Psoas muscle (tissue), 8 donors: ENCODE measurements around the gene EEF1A2. TPM values are rescaled to one million over a fixed set of nuclear protein-coding genes. Genes with fewer than 3 reads are reported as not detected.
A peak's percentile ranks its signal among the peaks of the same experiment; 100 is the strongest.

ENCODE experiments used
- ATAC-seq, 4 donors: fragments of 200-7000 bp; cut with Tn5 transposase; one replicate each; pipeline ENCODE4 v1.9.1; 2020; ENCODE audit warnings: moderate library complexity in 3 of 4, mild to moderate bottlenecking in 2 of 4
- DNase-seq, 2 donors: peaks; one replicate each; pipeline ENCODE4 v3.0.0-alpha.2; 2020
- H3K27ac ChIP-seq: fragments of 200-600 bp; one replicate; pipeline ENCODE4 v1.8.0; 2022
- H3K27me3 ChIP-seq, 3 donors: fragments of 200-600 bp in 1 of 3; one replicate each; pipeline versions ENCODE4 v1.6.1 to v1.8.0; 2013 to 2022; ENCODE audit warnings: low read length in 2 of 3, mild to moderate bottlenecking in 2 of 3, moderate library complexity in 1 of 3; ENCODE audit not compliant: insufficient read depth in 3 of 3
- H3K36me3 ChIP-seq, 2 donors: fragments of 200-600 bp in 1 of 2; one replicate each; pipeline versions ENCODE4 v1.6.1 to v1.8.0; 2013 to 2022; ENCODE audit warnings: low read depth in 1 of 2, mild to moderate bottlenecking in 1 of 2, moderate library complexity in 1 of 2; ENCODE audit not compliant: insufficient read depth in 1 of 2
- H3K4me1 ChIP-seq: fragments of 200-600 bp; one replicate; pipeline ENCODE4 v1.8.0; 2022
- H3K4me3 ChIP-seq: fragments of 200-600 bp; one replicate; pipeline ENCODE4 v1.8.0; 2022; ENCODE audit warnings: mild to moderate bottlenecking
- H3K9me3 ChIP-seq: fragments of 200-600 bp; one replicate; pipeline ENCODE4 v1.8.0; 2022
- WGBS, 3 donors: extraction: QIAGEN DNeasy Blood & Tissue Kit; methylation state at CpG; one replicate each; pipeline versions ENCODE4 v1.1.6 to v1.1.7; 2013; 5-methylcytosine and 5-hydroxymethylcytosine counted together
- intact Hi-C, 2 donors: fragments of 100-400 bp; cut with DNase I; formaldehyde crosslinking; loops; one replicate each; pipeline versions ENCODE4 v1.11.0 to v1.14.2; 2022
- polyA plus RNA-seq, 3 donors: library from polyadenylated mRNA; stranded (reverse); fragments of 200-250 nt; gene quantifications; one replicate each; pipeline ENCODE4 v1.2.3, GENCODE V29; 2013
- total RNA-seq, 4 donors: library from RNA; stranded (reverse); fragmentation: NEBNext Ultra II Directional in 2 of 4; extraction: Animal tissue kit (Norgen Biotek cat#: 25700) in 2 of 4; gene quantifications; one replicate each; pipeline versions ENCODE4 v1.2.1 to v1.2.4, GENCODE V29; 2021 to 2023
- TF ChIP-seq, protein P1 (sequence below): fragments of 200-600 bp; IDR thresholded peaks from one replicate; pipeline ENCODE4 v1.8.0; 2022; ENCODE audit warnings: antibody characterized with exemption
- donor health status: healthy with polysubstance abuse.
- donor health status: DM: no; HTN: no; CAD: no; lungs with moderate emphysema.
- donor health status: Bipolar disorder and iron deficiency.
- donor health status: healthy.
- donor health status: DM: yes; HTN: yes; CAD: no.
- donor health status: DM: no; HTN: no; CAD: no.
- donor health status: DM: no; HTN: no; CAD: no.
- donor health status: DM: yes; HTN: yes; CAD: no.

The EEF1A2 gene
- total and polyA plus RNA-seq, 7 donors = 952 to 2,126 (median 1,898) TPM

DNA sequence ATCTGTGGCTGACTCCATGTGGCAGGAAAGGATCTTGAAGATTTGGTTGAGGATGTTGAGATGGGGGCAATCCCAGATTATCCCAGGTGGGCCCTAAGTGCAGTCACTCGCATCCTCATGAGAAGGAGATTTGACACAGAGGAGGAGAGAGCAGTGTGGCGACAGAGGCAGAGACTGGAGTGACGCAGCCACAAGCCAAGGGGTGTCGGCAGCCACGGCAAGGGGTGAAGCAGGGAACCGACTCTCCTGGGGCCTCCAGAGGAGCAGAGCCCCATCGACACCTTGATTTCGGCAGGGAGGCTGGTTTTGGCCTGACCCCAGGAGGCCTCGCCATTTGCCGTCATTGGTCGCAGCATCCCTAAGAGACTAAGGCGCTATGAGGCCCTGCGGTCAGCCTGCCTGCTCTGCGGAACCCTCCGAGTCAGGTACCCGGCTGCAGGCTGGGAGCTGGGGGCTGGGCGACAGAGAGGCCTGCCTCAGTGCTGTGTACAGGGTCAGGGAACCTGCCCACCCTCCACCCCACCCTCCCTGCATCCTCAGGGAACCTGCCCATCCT lies 12.5 kb downstream of the EEF1A2 start:
- intact Hi-C loops = no loop called here
- no peak overlapping the region for H3K27ac ChIP-seq
- no peaks in the 10 kb centered on the region for H3K9me3 ChIP-seq
- peaks cover 0 to 37% of the 10 kb centered on the region in 2 donors for H3K36me3 ChIP-seq
- 72 to 84% (median 74%) methylated on average over 16 to 17 of the region's 17 CpGs for WGBS, 3 donors
- H3K4me1 ChIP-seq = no peaks in the 10 kb centered on the region
- H3K4me3 ChIP-seq = no peak overlapping the region
- peaks cover 0 to 4% (median 0%) of the 10 kb centered on the region in 3 donors for H3K27me3 ChIP-seq
- peak in 1 of 4 donors; percentile 2 for ATAC-seq
- DNase-seq = no peak
- TF ChIP-seq, protein P1, sequence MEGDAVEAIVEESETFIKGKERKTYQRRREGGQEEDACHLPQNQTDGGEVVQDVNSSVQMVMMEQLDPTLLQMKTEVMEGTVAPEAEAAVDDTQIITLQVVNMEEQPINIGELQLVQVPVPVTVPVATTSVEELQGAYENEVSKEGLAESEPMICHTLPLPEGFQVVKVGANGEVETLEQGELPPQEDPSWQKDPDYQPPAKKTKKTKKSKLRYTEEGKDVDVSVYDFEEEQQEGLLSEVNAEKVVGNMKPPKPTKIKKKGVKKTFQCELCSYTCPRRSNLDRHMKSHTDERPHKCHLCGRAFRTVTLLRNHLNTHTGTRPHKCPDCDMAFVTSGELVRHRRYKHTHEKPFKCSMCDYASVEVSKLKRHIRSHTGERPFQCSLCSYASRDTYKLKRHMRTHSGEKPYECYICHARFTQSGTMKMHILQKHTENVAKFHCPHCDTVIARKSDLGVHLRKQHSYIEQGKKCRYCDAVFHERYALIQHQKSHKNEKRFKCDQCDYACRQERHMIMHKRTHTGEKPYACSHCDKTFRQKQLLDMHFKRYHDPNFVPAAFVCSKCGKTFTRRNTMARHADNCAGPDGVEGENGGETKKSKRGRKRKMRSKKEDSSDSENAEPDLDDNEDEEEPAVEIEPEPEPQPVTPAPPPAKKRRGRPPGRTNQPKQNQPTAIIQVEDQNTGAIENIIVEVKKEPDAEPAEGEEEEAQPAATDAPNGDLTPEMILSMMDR = no peak

DNA sequence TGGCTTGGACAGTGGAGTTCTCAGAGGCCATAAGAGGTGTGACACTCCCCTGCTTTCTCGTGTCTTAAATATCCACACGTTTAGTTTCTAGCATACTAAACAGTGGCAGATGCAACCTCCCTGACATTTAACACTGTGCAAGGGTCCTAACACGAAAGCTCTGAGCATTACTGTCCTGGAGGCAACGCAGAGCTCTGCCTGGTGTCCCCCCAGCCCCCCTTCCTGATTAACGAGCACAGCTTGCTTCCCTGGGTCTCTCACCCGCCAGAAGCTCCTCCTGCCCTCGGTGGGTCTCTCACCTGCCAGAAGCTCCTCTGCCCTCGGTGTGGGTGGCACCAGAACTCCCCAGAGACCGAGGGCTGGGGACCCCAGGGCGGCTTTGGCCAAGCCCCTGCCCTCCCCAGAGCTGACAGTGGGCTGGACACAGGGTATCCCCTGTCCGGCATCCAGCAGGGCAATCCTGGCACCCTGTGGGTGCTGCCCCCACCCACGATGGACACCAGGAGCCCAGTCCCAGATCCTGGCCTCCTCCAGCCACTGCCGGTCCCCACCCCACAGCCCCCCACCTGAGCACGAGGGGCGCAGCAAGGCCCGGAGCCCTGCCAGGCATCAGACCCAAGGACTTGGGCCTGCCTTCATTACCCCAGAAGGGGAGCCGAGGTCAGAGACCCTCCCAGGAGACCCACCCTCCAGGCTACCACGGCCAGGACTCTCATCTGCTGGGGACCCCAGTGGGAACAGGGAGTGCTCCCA lies 14.1 kb downstream of the EEF1A2 start:
- H3K4me1 ChIP-seq = no peaks in the 10 kb centered on the region
- 37 to 50% (median 41%) methylated on average over 11 to 18 of the region's 18 CpGs for WGBS, 3 donors
- TF ChIP-seq, protein P1 = no peak
- intact Hi-C loops = no loop called here
- peaks cover 0 to 17% (median 0%) of the 10 kb centered on the region in 3 donors for H3K27me3 ChIP-seq
- H3K4me3 ChIP-seq = no peak overlapping the region
- DNase-seq (peak in 1 of 2 donors; percentile 61), ATAC-seq (peak; percentile 0 to 26 (median 18))
- no peak overlapping the region for H3K27ac ChIP-seq
- H3K36me3 ChIP-seq = peaks cover 0 to 22% of the 10 kb centered on the region in 2 donors
- no peaks in the 10 kb centered on the region for H3K9me3 ChIP-seq

DNA sequence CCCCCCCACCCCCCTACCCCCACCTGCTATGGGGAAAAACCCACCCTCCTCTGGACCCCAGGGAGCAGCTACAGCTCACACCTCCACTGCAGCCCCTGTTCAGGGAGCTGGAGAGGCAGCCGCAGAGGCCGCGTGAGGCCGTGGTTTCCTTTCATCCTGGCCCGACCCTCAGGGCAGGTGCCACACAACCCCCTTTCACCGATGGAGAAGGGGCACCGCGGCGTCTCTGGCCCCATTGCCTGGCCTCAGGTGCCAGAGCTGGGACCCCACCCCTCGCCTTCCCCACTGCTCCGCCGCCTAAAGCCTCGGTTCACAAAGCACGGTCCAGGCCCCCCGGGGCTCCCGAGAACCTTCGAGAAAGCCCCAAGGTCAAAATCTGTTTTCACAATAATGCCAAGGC lies 14.6 kb downstream of the EEF1A2 start:
- ATAC-seq (peak in 3 of 4 donors; percentile 1 to 13 (median 13)), DNase-seq (peak in 1 of 2 donors; percentile 57)
- TF ChIP-seq, protein P1 = no peak
- Histone ChIP-seq H3K4me1 (no peaks in the 10 kb centered on the region), H3K9me3 (no peaks in the 10 kb centered on the region), H3K27ac (no peak overlapping the region), H3K4me3 (no peak overlapping the region), H3K36me3 (peaks cover 0 to 16% of the 10 kb centered on the region in 2 donors), H3K27me3 (peaks cover 0 to 22% (median 0%) of the 10 kb centered on the region in 3 donors)
- intact Hi-C loops = no loop called here
- WGBS, 3 donors = 41 to 56% (median 47%) methylated on average over 17 of the region's 17 CpGs

DNA sequence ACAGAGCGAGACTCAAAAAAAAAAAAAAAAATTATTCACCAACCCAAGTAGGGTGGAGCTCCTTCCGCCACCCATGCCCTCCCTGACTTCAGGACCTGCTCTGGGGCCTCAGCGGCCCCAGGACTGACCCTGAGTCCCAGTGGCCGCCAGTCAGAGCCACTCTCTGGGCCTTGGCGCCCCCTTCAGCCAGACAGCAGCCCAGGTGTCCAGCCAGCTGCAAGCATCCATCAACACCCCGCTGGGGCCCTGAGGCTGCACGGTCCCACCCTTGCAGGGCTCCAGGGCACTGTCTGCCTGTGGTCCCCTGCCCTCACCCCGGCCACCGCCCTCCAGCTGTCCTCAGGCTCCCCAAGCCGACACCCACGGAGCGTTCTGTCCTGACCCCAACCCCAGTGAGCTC lies 15.0 kb downstream of the EEF1A2 start:
- no peaks in the 10 kb centered on the region for H3K4me1 ChIP-seq
- H3K27me3 ChIP-seq = peaks cover 0 to 25% (median 0%) of the 10 kb centered on the region in 3 donors
- intact Hi-C loops = no loop called here
- H3K27ac ChIP-seq = no peak overlapping the region
- H3K36me3 ChIP-seq = peaks cover 0 to 12% of the 10 kb centered on the region in 2 donors
- DNase-seq (peak in 1 of 2 donors; percentile 68), ATAC-seq (peak; percentile 18 to 33 (median 28))
- 35 to 55% (median 50%) methylated on average over 12 of the region's 12 CpGs for WGBS, 3 donors
- TF ChIP-seq, protein P1 = no peak
- H3K9me3 ChIP-seq = no peaks in the 10 kb centered on the region
- H3K4me3 ChIP-seq = no peak overlapping the region
